ENCODE data around the gene RGR. TPM values are rescaled to one million over a fixed set of nuclear protein-coding genes. Genes with fewer than 3 reads are reported as not detected.

RGR gene
- polyA plus RNA-seq, 12 donors, result 5.8 to 31.2 (median 14.3) TPM; not detected in 1

DNA sequence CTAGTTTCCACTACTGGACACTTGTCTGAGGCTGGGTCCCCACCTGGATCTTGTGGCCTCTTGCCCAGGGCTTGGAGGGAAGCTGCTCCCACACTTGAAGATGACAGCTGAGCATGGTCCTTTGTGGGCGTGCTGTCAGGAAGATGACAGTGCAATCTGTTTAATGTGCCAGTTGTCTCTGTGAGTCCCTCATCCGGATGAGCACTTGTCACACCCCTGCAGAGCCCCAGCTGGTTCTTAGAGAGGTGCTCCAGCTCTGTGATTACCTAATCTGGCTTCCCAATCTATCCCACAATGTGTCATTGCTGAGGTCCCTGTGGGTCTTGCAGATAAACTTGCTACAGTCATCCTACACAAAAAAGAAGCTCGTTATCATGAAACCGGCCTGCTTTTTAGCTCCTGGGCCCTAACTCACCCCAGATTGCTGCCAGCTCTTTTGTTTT is 48.7 kb downstream of the RGR start:
- no peak for DNase-seq

DNA sequence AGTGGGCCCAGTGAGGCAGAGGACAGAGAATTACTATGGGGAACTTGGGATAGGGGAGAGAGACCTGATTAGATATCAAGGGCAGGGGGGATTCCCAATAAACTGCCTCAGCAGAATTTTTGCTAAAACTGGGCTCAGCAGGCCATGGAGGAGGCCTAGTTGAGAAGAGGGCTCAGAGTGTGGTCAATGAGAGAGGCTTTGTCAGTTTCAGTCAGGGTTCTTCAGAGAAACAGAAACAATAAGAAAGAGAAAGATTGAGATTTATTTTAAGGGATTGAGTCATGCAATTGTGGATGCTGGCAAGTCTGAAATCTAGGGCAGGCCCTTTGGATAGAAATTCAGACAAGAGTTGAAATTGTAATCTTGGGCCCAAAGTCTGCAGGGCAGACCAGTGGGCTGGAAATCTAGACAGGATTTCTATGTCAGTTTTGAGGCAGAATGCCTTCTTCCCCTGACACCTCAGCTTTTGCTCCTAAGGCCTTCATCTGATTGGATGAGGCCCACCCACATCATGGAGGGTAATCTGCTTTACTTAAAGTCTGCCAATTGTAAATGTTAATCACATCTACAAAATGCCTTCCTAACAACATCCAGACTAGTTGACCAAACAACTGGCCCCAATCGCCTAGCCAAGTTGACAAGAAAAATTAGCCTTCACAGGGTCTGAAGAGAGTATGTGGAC is 50.1 kb downstream of the RGR start:
- no peak for DNase-seq

DNA sequence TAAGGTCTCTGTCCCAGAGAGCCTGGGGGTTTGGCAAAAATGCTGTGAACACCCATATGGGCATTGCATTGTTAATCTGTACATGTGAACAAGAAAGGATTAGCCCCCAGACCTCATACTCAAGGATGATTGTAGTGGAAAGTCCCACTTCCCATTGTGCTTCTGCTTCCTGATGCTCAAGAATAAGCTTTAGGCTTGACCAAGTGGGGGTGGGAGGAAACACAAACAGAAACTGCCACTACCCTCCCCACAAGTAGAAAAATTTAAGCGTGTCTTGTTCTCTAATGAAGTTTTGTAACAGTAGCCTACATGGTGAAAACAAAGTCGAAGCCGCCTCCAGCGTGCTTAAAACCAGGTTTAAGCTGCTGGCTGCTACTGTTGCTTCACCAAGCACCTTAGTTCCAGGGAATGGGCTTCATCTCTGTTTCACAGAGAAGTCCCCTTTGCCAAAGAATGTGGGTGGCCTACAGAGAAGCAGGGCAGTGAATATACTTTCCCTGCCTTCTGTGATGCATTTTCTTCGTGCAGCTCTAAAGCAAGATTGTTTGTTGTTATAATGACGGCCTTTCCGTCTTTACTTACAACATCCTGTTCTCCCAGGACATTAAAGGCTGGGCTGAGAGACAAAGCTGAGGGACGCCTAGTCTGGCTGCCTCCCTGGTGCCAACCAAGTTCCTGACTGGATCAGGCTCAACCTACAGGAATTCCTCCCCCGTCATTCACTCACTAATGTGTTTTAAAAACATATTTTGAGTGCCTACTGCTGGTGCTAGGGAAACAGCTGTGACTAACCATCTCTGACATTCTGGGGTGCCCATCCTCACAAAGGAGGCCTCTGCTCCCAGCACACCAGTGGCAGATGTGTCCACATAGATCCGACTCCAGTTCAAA is 51.5 kb downstream of the RGR start:
- DNase-seq, result no peak

DNA sequence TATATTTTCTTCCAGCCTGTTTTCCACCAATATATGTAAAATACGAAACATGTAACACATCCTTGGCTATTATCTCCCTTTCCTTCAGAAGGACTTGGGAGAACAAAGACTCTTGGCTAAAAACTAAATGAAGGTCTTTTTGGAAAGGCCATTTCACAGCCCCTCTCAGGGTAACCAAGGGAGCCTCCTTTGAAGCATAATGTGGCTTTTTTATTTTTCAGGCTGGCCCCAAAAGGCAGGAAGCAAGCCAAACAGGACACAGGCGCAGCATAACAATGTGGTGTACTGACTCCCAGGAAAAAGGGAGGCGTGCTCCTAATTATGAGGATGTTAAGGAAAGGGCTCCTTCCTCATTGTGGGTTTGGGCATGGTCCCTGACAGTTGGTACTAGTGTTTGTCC is 53.2 kb downstream of the RGR start:
- DNase-seq, result no peak

DNA sequence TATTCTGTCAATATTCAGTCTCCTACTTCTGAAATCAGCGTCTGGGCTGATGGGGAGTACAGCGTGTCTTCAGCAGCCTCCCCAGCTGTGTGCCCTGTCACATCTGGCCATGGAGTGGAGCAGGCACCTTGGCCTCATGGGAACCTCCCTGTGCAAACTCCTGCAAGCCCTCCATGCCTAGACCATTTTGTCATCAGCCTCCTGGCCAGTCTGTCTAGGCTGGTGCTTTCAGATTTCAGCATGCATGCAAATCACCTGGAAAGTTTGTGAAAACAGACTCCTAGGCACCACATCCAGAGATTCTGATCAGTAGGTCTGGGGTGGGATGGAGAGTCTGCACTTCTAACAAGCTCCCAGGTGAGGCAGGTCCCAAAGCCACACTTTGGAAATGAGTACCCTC is 57.4 kb downstream of the RGR start:
- no peak for DNase-seq

DNA sequence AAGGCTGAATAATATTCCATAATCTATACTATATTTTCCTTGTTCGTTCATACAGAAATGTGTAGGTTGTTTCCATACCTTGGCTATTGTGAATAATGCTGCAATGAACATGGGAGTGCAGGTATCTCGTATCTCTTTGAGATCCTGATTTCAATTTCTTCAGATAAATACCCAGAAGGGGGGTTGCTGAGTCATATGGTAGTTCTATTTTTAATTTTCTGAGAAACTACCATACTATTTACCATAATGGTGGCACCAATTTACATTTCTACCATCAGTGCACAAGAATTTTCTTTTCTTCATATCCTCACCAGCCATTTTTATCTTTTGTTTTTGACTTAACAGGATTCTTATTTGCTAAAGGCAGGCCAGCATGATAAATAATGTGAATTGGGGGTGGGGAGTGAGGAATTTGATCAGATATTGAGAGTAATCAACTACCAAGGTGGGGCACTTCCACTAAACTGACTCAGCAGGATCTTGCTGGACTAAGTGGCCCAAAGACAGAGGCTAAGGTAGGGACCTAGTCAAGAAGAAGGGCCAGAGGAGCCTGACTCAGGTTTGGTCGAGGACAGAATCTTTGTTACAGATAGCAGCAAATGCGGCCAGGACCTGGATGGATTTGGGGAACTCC is 62.0 kb downstream of the RGR start:
- no peak for DNase-seq

DNA sequence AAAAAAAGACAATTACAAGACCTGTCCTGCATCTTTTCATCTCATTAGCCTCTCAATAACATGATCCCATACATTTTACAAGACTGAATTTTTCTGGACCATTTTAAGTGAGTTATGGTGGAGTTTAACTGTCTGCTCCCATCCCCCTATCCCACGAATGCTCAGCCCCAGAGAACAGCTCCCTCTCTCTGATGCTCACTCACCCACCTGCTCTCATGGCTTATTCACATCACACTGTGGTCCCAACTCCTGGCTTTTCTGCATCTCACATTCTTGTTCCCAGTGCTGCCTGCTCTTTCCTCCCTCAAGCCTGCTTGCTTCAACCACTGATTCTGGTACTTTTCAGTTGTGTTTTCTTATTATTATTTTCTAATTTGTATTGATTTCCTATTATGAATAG is 63.2 kb downstream of the RGR start:
- no peak for DNase-seq

DNA sequence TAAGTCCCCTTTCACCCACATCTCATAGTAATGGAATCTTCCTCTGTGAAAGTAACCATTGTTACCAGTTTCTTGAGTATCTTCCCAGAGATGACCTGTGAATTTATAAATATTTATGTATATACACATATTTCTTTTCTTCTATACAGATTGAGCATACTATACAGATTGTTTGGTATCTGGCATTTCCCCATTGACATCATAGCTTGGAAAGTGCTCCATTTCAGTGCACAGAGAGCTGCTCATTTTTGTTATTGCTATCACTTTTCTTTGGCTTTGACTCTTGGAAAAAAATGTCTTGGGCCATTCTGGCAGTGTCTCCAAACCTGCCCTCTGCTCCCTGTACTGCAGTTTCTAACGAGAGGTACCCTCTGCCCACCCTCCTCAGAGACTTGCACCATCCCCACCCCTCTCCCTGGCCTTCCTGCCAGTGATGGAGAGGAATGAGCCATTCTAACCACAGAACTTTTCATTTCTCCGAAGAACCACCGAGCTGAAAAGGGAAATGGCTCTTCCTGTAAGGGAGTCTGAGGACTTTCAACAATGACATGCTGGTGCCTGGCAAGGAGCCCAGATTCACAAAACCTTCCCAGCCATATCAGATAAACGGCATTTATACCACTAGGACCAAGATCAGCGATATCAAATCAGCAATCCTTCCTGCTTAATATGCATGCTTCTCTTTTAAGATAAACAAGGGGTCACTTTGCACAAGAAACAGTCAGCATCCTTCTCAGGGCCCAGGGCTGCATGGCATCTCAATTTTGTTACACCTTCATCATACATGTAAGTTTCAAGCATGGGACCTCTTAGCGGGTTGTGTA is 63.8 kb downstream of the RGR start:
- DNase-seq, result peak; percentile 7

Other genes with a start within 250 kb of the RGR start
- gene GHITM, start 105.5 kb upstream of the RGR start, polyA plus RNA-seq (ENCODE audit: insufficient read length in 12 of 12), result 100 to 1,000 TPM in 10 of 12 donors, 10 to 100 TPM in 1, not detected in 1; 80.3 to 133 (median 117) TPM
- gene GPR15LG, start 71.3 kb upstream of the RGR start, polyA plus RNA-seq (ENCODE audit: insufficient read length in 12 of 12), result 10 to 100 TPM in 1 of 12 donors, 1 to 10 TPM in 1, under 1 TPM in 1, not detected in 9; 0.40 to 18.5 (median 1.9) TPM
- 1 to 10 TPM in 3 of 12 donors, under 1 TPM in 7, not detected in 2; 0.53 to 1.6 (median 0.85) TPM for gene CDHR1, start 50.5 kb upstream of the RGR start, polyA plus RNA-seq (ENCODE audit: insufficient read length in 12 of 12)
- gene LRIT2, start 19.5 kb upstream of the RGR start, polyA plus RNA-seq (ENCODE audit: insufficient read length in 12 of 12), result not detected
- gene LRIT1, start 3.5 kb upstream of the RGR start, polyA plus RNA-seq (ENCODE audit: insufficient read length in 12 of 12), result not detected
- 10 to 100 TPM in 11 of 12 donors, not detected in 1; 44.1 to 71.6 (median 52.6) TPM for gene CCSER2, start 83.5 kb downstream of the RGR start, polyA plus RNA-seq (ENCODE audit: insufficient read length in 12 of 12)

All from muscle of arm (tissue), 12 donors.